H1 (cell line): ENCODE results near the gene TRNP1. TPM values are rescaled to one million over a fixed set of nuclear protein-coding genes. Genes with fewer than 3 reads are reported as not detected.

Experiments used
- BACH1 ChIP-seq: IDR thresholded peaks from 2 replicates; pipeline ENCODE4 v1.6.1; 2012; ENCODE audit warnings: low read length, improper control_type of control experiment
- CREB1 ChIP-seq: IDR thresholded peaks from 2 replicates; pipeline ENCODE4 v1.6.1; 2012; ENCODE audit warnings: inconsistent platforms
- CTCF ChIP-seq, 3 experiments: IDR thresholded peaks; 1 replicate in 2 of 3; 2 replicates in 1 of 3; pipeline versions ENCODE4 v1.5.1 to v1.6.1; 2011; ENCODE audit warnings: low read length in 3 of 3, mild to moderate bottlenecking in 3 of 3, inconsistent platforms in 2 of 3, low read depth in 1 of 3, moderate library complexity in 1 of 3; ENCODE audit not compliant: insufficient read depth in 1 of 3; ENCODE audit errors: control extremely low read depth in 1 of 3
- JUN ChIP-seq: IDR thresholded peaks from 2 replicates; pipeline ENCODE4 v1.6.1; 2011; ENCODE audit warnings: low read depth, mild to moderate bottlenecking, improper control_type of control experiment, low read length
- KDM5A ChIP-seq: fragments of 200-600 bp; IDR thresholded peaks from 2 replicates; pipeline ENCODE4 v1.7.1; 2012; ENCODE audit warnings: mild to moderate bottlenecking, low read length, inconsistent platforms, mixed read lengths
- SIN3A ChIP-seq, 2 experiments: IDR thresholded peaks in 1 of 2; conservative IDR thresholded peaks in 1 of 2; 2 replicates each; pipeline ENCODE4 v1.6.1; 2011 to 2012; ENCODE audit warnings: low read length in 2 of 2, improper control_type of control experiment in 1 of 2, low read depth in 1 of 2, mild to moderate bottlenecking in 1 of 2
- SP4 ChIP-seq: IDR thresholded peaks from 2 replicates; pipeline ENCODE4 v1.6.1; 2012; ENCODE audit warnings: low read length, inconsistent platforms
- TCF12 ChIP-seq: IDR thresholded peaks from 2 replicates; pipeline ENCODE4 v1.6.1; 2011; ENCODE audit warnings: low read depth, mild to moderate bottlenecking, low read length
- polyA plus RNA-seq, 7 experiments: library from polyadenylated mRNA; depleted of rRNA in 3 of 7; stranded (reverse) in 5 of 7; unstranded in 2 of 7; fragments of >200 nt in 5 of 7; fragments of 200-250 nt in 2 of 7; gene quantifications; 1 replicate in 5 of 7; 2 replicates in 1 of 7; 4 replicates in 1 of 7; pipeline versions ENCODE4 v1.2.1 to v1.2.3, GENCODE V29; 2011 to 2013; ENCODE audit warnings: missing spikeins in 2 of 7, mixed read lengths in 2 of 7
- total RNA-seq: library from RNA; stranded (reverse); fragmentation: NEBNext Ultra II Directional; extraction: Animal tissue kit (Norgen Biotek cat#: 25700); gene quantifications from 2 replicates; pipeline ENCODE4 v1.2.1, GENCODE V29; 2021

TRNP1 gene
- total and polyA plus RNA-seq, 2 of the 8 experiments (the other 6 are each of a cell fraction or from before 2014, with no cell fraction given), result 51.7 to 102 TPM

GRCh38 chr1:26959722-26960624, 33.5 kb upstream of the TRNP1 start, which contains the start of gene KDF1 (continued):
- TF ChIP-seq BACH1 (0 out of 2 replicates have a peak, but pooled peaks have one; percentile 15), JUN (0 out of 2 replicates have a peak, but pooled peaks have one; percentile 1), KDM5A (0 out of 2 replicates have a peak, but pooled peaks have one; percentile 16), SP4 (peak; percentile 84; the same call in 1 of the 2 replicates), TCF12 (peak; percentile 98), CREB1 (peak; percentile 49), CTCF (IDR thresholded peaks at IDR 0.05; ENCODE audit: control extremely low read depth in 1 of 3, insufficient read depth in 1 of 3, low read depth in 1 of 3, low read length in 3 of 3) (peak; percentile 15 to 34 (median 26); a peak in 2 of 4 replicates), SIN3A (conservative IDR thresholded peaks at IDR 0.05 in 1 of 2, IDR thresholded peaks at IDR 0.05 in 1 of 2; ENCODE audit: low read depth in 1 of 2, low read length in 2 of 2) (peak in 1 of 2 experiments; percentile 93; a peak in 3 of 4 replicates)
